Measurements from ENCODE around the gene EXOC7.

GRCh38 chr17:76039121-76039520 is 64.5 kb downstream of the EXOC7 start:
- TF ChIP-seq FOSL1 (IDR thresholded peaks at IDR 0.05; ENCODE audit: low read depth), result no peak
- no peak for TF ChIP-seq ATF3 (IDR thresholded peaks at IDR 0.05)
- TF ChIP-seq CTCF (IDR thresholded peaks at IDR 0.05 in 2 of 3, conservative IDR thresholded peaks at IDR 0.05 in 1 of 3; ENCODE audit: borderline replicate concordance in 1 of 3, insufficient read depth in 1 of 3, low read depth in 2 of 3, low read length in 2 of 3), result no peak
